Measurements from ENCODE around the gene DCLK1.

DNA sequence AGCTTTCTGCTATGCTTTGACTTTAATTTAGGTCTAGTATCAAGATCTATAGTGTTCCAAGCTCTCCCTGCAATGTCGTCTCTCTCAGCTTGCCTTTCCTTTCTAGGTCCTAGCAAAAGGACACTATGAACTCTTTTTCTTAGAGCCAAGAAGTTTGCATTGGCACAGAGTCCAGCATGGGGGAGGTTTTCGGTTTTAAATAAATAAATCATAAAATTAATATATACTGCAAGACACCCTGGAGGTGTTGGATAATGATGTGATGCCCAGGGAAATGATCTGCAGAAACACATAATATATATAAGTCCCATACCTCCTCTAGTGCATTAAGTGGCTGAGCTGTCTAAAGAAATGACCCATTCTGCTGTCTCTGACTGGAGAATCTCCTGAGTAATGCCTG lies 338.3 kb downstream of the DCLK1 start:
- TF ChIP-seq CTCF (conservative IDR thresholded peaks at IDR 0.05): no peak
- TF ChIP-seq EZH2 (IDR thresholded peaks at IDR 0.05; ENCODE audit: low read depth): no peak
